AG04450 (cell line): ENCODE results near the gene CREB5. TPM values are rescaled to one million over a fixed set of nuclear protein-coding genes. Genes with fewer than 3 reads are reported as not detected.

ENCODE experiments used
- CTCF ChIA-PET: fragments of 300-600, 350-600 bp; formaldehyde crosslinking; extraction: SDS; loops from one replicate; lab custom pipeline; 2022; ENCODE audit warnings: antibody characterized with exemption, inconsistent platforms; lab: Charles Lee
- POLR2A ChIA-PET: fragments of 350-600 bp; formaldehyde crosslinking; extraction: SDS; loops from one replicate; lab custom pipeline; 2021; ENCODE audit warnings: antibody characterized with exemption, inconsistent platforms; lab: Yijun Ruan, JAX
- DNase-seq: peaks from one replicate; pipeline ENCODE4 v3.0.0-alpha.2; 2011; ENCODE audit warnings: low read depth, low spot score
- H3K27ac ChIP-seq: one replicate; pipeline ENCODE4 v1.5.1; 2012; ENCODE audit warnings: low read depth, low read length, control low read depth
- H3K27me3 ChIP-seq: one replicate; pipeline ENCODE4 v1.6.0; 2012; ENCODE audit warnings: low read length; ENCODE audit not compliant: control insufficient read depth, insufficient read depth
- H3K4me3 ChIP-seq: 2 replicates; pipeline ENCODE4 v1.5.1; 2011; ENCODE audit warnings: mild to moderate bottlenecking, low read depth, low read length, control low read depth
- H3K9me3 ChIP-seq: 2 replicates; pipeline ENCODE4 v1.5.1; 2012; ENCODE audit warnings: low read length; ENCODE audit not compliant: control insufficient read depth, insufficient read depth
- polyA plus RNA-seq: library from polyadenylated mRNA; depleted of rRNA; stranded (reverse); fragments of >200 nt; gene quantifications from 2 replicates; pipeline ENCODE4 v1.2.3, GENCODE V29; 2011
- TF ChIP-seq, protein P1 (sequence below): IDR thresholded peaks from 2 replicates; pipeline ENCODE4 v1.5.1; 2011; ENCODE audit warnings: low read depth, low read length, control low read depth, inconsistent platforms

Gene CREB5
- polyA plus RNA-seq, 1 experiment, result 22.1 TPM

DNA sequence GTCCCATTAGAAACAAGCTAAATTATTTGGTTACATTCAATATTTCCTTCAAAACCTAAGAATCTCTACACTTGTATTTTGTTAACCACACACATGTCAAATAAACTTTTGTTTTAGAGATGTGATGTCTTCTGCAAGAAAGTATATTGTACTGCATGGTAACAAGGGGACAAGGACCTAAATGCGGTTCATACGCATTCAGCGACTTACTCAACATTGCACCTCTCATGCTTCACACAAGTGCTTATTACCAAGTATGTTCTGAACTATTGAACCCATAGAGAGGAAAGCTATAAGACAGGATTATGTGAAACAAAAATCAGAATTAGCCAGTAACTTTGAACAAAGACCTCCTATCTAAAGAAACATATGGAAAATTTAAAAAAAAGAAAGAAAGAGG is 68.3 kb downstream of the CREB5 start:
- H3K4me3 ChIP-seq, result no peak overlapping the region
- CTCF ChIA-PET, result interaction anchor here (1.3 kb wide), 1 partner anchor 147 kb away, joined by 3 read pairs; no protein-coding TSS in a partner anchor

GRCh38 chr7:28481091-28481926 is 69.0 kb downstream of the CREB5 start:
- Histone ChIP-seq H3K27ac (no peak overlapping the region), H3K9me3 (no peaks in the 10 kb centered on the region), H3K4me3 (no peak overlapping the region), H3K27me3 (no peaks in the 10 kb centered on the region)
- CTCF ChIA-PET, result interaction anchor here (1.3 kb wide), 1 partner anchor 146 kb away, joined by 3 read pairs; no protein-coding TSS in a partner anchor
- TF ChIP-seq, protein P1, sequence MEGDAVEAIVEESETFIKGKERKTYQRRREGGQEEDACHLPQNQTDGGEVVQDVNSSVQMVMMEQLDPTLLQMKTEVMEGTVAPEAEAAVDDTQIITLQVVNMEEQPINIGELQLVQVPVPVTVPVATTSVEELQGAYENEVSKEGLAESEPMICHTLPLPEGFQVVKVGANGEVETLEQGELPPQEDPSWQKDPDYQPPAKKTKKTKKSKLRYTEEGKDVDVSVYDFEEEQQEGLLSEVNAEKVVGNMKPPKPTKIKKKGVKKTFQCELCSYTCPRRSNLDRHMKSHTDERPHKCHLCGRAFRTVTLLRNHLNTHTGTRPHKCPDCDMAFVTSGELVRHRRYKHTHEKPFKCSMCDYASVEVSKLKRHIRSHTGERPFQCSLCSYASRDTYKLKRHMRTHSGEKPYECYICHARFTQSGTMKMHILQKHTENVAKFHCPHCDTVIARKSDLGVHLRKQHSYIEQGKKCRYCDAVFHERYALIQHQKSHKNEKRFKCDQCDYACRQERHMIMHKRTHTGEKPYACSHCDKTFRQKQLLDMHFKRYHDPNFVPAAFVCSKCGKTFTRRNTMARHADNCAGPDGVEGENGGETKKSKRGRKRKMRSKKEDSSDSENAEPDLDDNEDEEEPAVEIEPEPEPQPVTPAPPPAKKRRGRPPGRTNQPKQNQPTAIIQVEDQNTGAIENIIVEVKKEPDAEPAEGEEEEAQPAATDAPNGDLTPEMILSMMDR, result no peak
- POLR2A ChIA-PET, result no interaction called here
- DNase-seq, result peak; percentile 23

More for the DNA sequence above, 68.3 kb downstream of the CREB5 start:
- Histone ChIP-seq H3K9me3 (no peaks in the 10 kb centered on the region), H3K27ac (no peak overlapping the region), H3K27me3 (no peaks in the 10 kb centered on the region)
- DNase-seq, result no peak
- POLR2A ChIA-PET, result no interaction called here
- TF ChIP-seq, protein P1, result no peak

DNA sequence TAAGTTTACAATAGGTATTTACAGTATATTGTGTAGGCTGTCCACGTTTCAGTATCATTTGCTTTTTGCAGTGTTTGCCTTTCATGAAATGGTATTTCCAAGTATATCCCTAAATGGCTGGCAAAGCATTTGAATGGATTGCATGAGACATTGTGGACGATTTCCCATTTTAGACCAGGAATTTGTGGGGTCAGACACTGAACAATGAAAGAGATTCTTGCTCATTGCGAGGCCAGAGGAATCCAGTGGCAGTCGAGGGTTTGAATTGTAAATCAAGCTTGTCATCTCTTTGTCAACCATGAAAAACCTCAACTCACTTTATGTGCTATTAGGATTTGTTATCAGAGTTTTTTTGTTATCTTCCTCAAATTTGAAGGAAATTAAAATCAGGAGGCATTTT is 70.8 kb downstream of the CREB5 start:
- no peak for DNase-seq
- TF ChIP-seq, protein P1, result no peak
- no peaks in the 10 kb centered on the region for H3K9me3 ChIP-seq
- H3K27ac ChIP-seq, result no peak overlapping the region
- H3K27me3 ChIP-seq, result no peaks in the 10 kb centered on the region
- CTCF ChIA-PET, result no interaction called here
- H3K4me3 ChIP-seq, result no peak overlapping the region
- POLR2A ChIA-PET, result no interaction called here

- Histone ChIP-seq H3K27ac (no peak overlapping the region), H3K4me3 (no peak overlapping the region), H3K27me3 (no peaks in the 10 kb centered on the region), H3K9me3 (no peaks in the 10 kb centered on the region)
- no peak for DNase-seq
- TF ChIP-seq, protein P1, result no peak
- POLR2A ChIA-PET, result no interaction called here
- CTCF ChIA-PET, result no interaction called here
These were observed 71.7 kb downstream of the CREB5 start for GRCh38 chr7:28483908-28484605.

GRCh38 chr7:28484606-28484935 is 72.3 kb downstream of the CREB5 start:
- no peak for DNase-seq
- no peaks in the 10 kb centered on the region for H3K9me3 ChIP-seq
- POLR2A ChIA-PET, result no interaction called here
- no peak overlapping the region for H3K4me3 ChIP-seq
- H3K27me3 ChIP-seq, result no peaks in the 10 kb centered on the region
- CTCF ChIA-PET, result no interaction called here
- TF ChIP-seq, protein P1, result no peak
- H3K27ac ChIP-seq, result no peak overlapping the region
